GM18907 (cell line): ENCODE measurements around the gene VWA7.
A peak's percentile ranks its signal among the peaks of the same experiment; 100 is the strongest.

Experiments
- ATAC-seq: cut with Tn5 transposase; IDR thresholded peaks from one replicate; pipeline ENCODE4 v1.9.1; 2021; ENCODE audit warnings: mild to moderate bottlenecking, moderate library complexity; ENCODE audit not compliant: unreplicated experiment

VWA7 gene

GRCh38 chr6:31760790-31761189 lies 16.3 kb downstream of the VWA7 start:
- ATAC-seq, result no peak

GRCh38 chr6:31758281-31758680 lies 18.8 kb downstream of the VWA7 start:
- ATAC-seq, result no peak

- no peak for ATAC-seq
These were observed 24.3 kb downstream of the VWA7 start for GRCh38 chr6:31752739-31753319.

GRCh38 chr6:31750411-31751022 lies 26.6 kb downstream of the VWA7 start:
- ATAC-seq, result no peak

GRCh38 chr6:31749301-31750036 lies 27.7 kb downstream of the VWA7 start:
- ATAC-seq, result no peak

GRCh38 chr6:31744422-31744821 lies 32.7 kb downstream of the VWA7 start:
- ATAC-seq, result no peak

- no peak for ATAC-seq
These were observed 34.2 kb downstream of the VWA7 start for GRCh38 chr6:31742894-31743293.

- no peak for ATAC-seq
These were observed 35.3 kb downstream of the VWA7 start for GRCh38 chr6:31741815-31742214.

- ATAC-seq, result no peak
These were observed 36.5 kb downstream of the VWA7 start for GRCh38 chr6:31740397-31741223.

GRCh38 chr6:31739639-31740396 lies 37.3 kb downstream of the VWA7 start, which contains the start of gene MSH5:
Gene MSH5, plus strand, starts transcription at chr6:31740005. Its CDS starts 462 bp downstream, at chr6:31740467.
- ATAC-seq, result peak; percentile 69

GRCh38 chr6:31737991-31738979 lies 38.8 kb downstream of the VWA7 start:
- ATAC-seq, result no peak

- no peak for ATAC-seq
These were observed 39.7 kb downstream of the VWA7 start for GRCh38 chr6:31737315-31737990.

GRCh38 chr6:31736768-31737314 lies 40.3 kb downstream of the VWA7 start:
- ATAC-seq, result no peak

GRCh38 chr6:31736021-31736767 lies 40.9 kb downstream of the VWA7 start, which contains the start of gene CLIC1:
Gene CLIC1, minus strand, starts transcription at chr6:31736530. Its CDS starts 230 bp downstream, at chr6:31736300.
- no peak for ATAC-seq

- peak; percentile 30 for ATAC-seq
These were observed 42.2 kb downstream of the VWA7 start for GRCh38 chr6:31734821-31735406.

GRCh38 chr6:31734247-31734820 lies 42.8 kb downstream of the VWA7 start:
- ATAC-seq, result no peak

- ATAC-seq, result no peak
These were observed 43.4 kb downstream of the VWA7 start for GRCh38 chr6:31733734-31734133.
